ENCODE data around the gene BTC. TPM values are rescaled to one million over a fixed set of nuclear protein-coding genes. Genes with fewer than 3 reads are reported as not detected.

Gene BTC
- total RNA-seq, 4 donors from 2014 or later = 40.6 to 83.0 (median 51.5) TPM

GRCh38 chr4:74755486-74755885 is 38.8 kb downstream of the BTC start:
- Histone ChIP-seq H3K4me3 (no peak overlapping the region), H3K27ac (replicated peaks in 1 of 4) (peak overlapping the region; percentile 51 to 68 (median 62)), H3K27me3 (no peaks in the 10 kb centered on the region), H3K9me3 (no peaks in the 10 kb centered on the region), H3K4me1 (peaks cover 0 to 48% (median 37%) of the 10 kb centered on the region in 4 donors), H3K36me3 (no peaks in the 10 kb centered on the region)
- no peak for DNase-seq (ENCODE audit: extremely low spot score)
- TF ChIP-seq POLR2AphosphoS5 (IDR thresholded peaks at IDR 0.05) = peak in 1 of 2 donors; percentile 38
- TF ChIP-seq POLR2A (IDR thresholded peaks at IDR 0.05; ENCODE audit: low read depth) = no peak
- intact Hi-C loops (cut with DNase I) = loop anchor here (10.0 kb wide), 1 partner anchor 61 kb away; no protein-coding TSS in a partner anchor
- WGBS = 56% methylated on average over 7 of the region's 7 CpGs

DNA sequence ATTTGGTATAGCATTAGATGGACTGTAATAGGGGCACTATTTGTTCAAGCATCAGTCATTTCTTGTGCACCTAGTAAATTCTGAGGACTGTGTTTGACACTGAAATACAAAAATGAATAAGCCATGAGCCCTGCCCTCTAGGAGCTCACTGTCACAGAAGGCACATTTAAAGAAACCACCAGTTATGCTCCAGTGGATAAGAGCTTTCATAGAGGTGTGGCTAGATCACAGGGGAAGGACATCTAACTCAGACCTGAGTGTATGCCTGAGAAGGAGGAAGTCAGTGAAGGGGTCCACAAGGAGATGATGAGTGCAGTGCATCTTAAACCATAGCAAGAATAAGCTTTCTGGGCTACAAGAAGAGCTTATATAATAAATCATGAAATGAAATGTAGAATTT is 40.1 kb downstream of the BTC start:
- H3K4me3 ChIP-seq = no peak overlapping the region
- no peak for DNase-seq (ENCODE audit: extremely low spot score)
- H3K36me3 ChIP-seq = no peaks in the 10 kb centered on the region
- H3K9me3 ChIP-seq = no peaks in the 10 kb centered on the region
- intact Hi-C loops (cut with DNase I) = loop anchor here (10.0 kb wide), 1 partner anchor 59 kb away; no protein-coding TSS in a partner anchor
- no peak overlapping the region for H3K27ac ChIP-seq (replicated peaks in 1 of 4)
- peaks cover 0 to 48% (median 36%) of the 10 kb centered on the region in 4 donors for H3K4me1 ChIP-seq
- no peaks in the 10 kb centered on the region for H3K27me3 ChIP-seq
- TF ChIP-seq POLR2A (IDR thresholded peaks at IDR 0.05; ENCODE audit: low read depth) (no peak), POLR2AphosphoS5 (IDR thresholded peaks at IDR 0.05) (no peak), EP300 (IDR thresholded peaks at IDR 0.05) (no peak)
- TF ChIP-seq, protein P1, sequence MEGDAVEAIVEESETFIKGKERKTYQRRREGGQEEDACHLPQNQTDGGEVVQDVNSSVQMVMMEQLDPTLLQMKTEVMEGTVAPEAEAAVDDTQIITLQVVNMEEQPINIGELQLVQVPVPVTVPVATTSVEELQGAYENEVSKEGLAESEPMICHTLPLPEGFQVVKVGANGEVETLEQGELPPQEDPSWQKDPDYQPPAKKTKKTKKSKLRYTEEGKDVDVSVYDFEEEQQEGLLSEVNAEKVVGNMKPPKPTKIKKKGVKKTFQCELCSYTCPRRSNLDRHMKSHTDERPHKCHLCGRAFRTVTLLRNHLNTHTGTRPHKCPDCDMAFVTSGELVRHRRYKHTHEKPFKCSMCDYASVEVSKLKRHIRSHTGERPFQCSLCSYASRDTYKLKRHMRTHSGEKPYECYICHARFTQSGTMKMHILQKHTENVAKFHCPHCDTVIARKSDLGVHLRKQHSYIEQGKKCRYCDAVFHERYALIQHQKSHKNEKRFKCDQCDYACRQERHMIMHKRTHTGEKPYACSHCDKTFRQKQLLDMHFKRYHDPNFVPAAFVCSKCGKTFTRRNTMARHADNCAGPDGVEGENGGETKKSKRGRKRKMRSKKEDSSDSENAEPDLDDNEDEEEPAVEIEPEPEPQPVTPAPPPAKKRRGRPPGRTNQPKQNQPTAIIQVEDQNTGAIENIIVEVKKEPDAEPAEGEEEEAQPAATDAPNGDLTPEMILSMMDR (IDR thresholded peaks at IDR 0.05) = no peak

- Histone ChIP-seq H3K27ac (replicated peaks in 1 of 4) (no peak overlapping the region), H3K36me3 (no peaks in the 10 kb centered on the region), H3K27me3 (no peaks in the 10 kb centered on the region), H3K9me3 (no peaks in the 10 kb centered on the region), H3K4me1 (peaks cover 0 to 34% (median 22%) of the 10 kb centered on the region in 4 donors), H3K4me3 (no peak overlapping the region)
- intact Hi-C loops (cut with DNase I) = loop anchor here (10.0 kb wide), 1 partner anchor 58 kb away; no protein-coding TSS in a partner anchor
- TF ChIP-seq, protein P1 (IDR thresholded peaks at IDR 0.05) = no peak
- no peak for TF ChIP-seq EP300 (IDR thresholded peaks at IDR 0.05)
- no peak for TF ChIP-seq POLR2A (IDR thresholded peaks at IDR 0.05; ENCODE audit: low read depth)
- no peak for TF ChIP-seq POLR2AphosphoS5 (IDR thresholded peaks at IDR 0.05)
- no peak for DNase-seq (ENCODE audit: extremely low spot score)
Measured at GRCh38 chr4:74752798-74753197, 41.5 kb downstream of the BTC start.

DNA sequence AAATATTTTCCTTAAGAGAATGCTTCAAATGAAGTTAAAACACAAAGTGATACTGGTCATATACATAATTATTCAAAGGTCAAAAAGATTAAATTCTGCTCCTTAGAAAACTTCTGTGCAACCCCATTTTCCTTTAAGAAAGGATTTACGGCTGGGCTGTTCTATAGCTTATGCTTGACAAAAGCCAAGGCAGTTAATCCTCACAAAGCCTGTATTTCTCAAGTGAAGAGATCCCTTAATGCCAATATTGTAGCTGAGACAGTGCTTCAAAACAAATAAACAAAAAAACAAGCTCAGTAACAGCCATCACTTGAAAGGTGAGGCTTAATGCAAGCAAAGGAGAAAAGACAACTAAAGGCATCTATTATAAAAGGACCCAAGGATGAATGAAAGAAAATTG is 42.5 kb downstream of the BTC start:
- no peak for DNase-seq (ENCODE audit: extremely low spot score)
- Histone ChIP-seq H3K4me1 (peaks cover 0 to 24% (median 17%) of the 10 kb centered on the region in 4 donors), H3K27me3 (no peaks in the 10 kb centered on the region), H3K4me3 (no peak overlapping the region), H3K27ac (replicated peaks in 1 of 4) (no peak overlapping the region), H3K36me3 (peaks cover 0 to 7% (median 3%) of the 10 kb centered on the region in 4 donors), H3K9me3 (no peaks in the 10 kb centered on the region)
- 83% methylated on average over 1 of the region's 1 CpG for WGBS
- no peak for TF ChIP-seq POLR2AphosphoS5 (IDR thresholded peaks at IDR 0.05)
- TF ChIP-seq POLR2A (IDR thresholded peaks at IDR 0.05; ENCODE audit: low read depth) = no peak
- TF ChIP-seq, protein P1 (IDR thresholded peaks at IDR 0.05) = no peak
- no peak for TF ChIP-seq EP300 (IDR thresholded peaks at IDR 0.05)
- intact Hi-C loops (cut with DNase I) = loop anchor here (10.0 kb wide), 1 partner anchor 57 kb away; no protein-coding TSS in a partner anchor

- WGBS = 79% methylated on average over 5 of the region's 5 CpGs
- Histone ChIP-seq H3K27me3 (no peaks in the 10 kb centered on the region), H3K4me1 (peaks cover 0 to 18% (median 13%) of the 10 kb centered on the region in 4 donors), H3K27ac (replicated peaks in 1 of 4) (no peak overlapping the region), H3K36me3 (peaks cover 0 to 11% (median 4%) of the 10 kb centered on the region in 4 donors), H3K4me3 (no peak overlapping the region), H3K9me3 (no peaks in the 10 kb centered on the region)
- TF ChIP-seq, protein P1 (IDR thresholded peaks at IDR 0.05) = no peak
- TF ChIP-seq EP300 (IDR thresholded peaks at IDR 0.05) (no peak), POLR2AphosphoS5 (IDR thresholded peaks at IDR 0.05) (no peak), POLR2A (IDR thresholded peaks at IDR 0.05; ENCODE audit: low read depth) (no peak)
- intact Hi-C loops (cut with DNase I) = loop anchor here (10.0 kb wide), 1 partner anchor 56 kb away; no protein-coding TSS in a partner anchor
- no peak for DNase-seq (ENCODE audit: extremely low spot score)
Measured at GRCh38 chr4:74751247-74751646, 43.1 kb downstream of the BTC start.
